ENCODE measurements around the gene KCNIP1. TPM values are rescaled to one million over a fixed set of nuclear protein-coding genes. Genes with fewer than 3 reads are reported as not detected.

Gene KCNIP1
- total and polyA plus RNA-seq, 10 of the 15 experiments (the other 5 are each of a cell fraction or from before 2014, with no cell fraction given), result not detected

GRCh38 chr5:170565072-170565471 lies 61.3 kb downstream of the KCNIP1 start:
- Histone ChIP-seq H3K27ac (ENCODE audit: control insufficient read depth, insufficient read depth) (no peak overlapping the region), H3K79me2 (ENCODE audit: control insufficient read depth, insufficient read depth, low read length) (no peaks in the 10 kb centered on the region), H3K9ac (ENCODE audit: control insufficient read depth, insufficient read depth, low read length) (no peak overlapping the region), H4K20me1 (ENCODE audit: control insufficient read depth, insufficient read depth) (no peaks in the 10 kb centered on the region), H3K4me3 (no peak overlapping the region), H3K9me3 (replicated peaks; ENCODE audit: control insufficient read depth, insufficient read depth, low read length) (no peaks in the 10 kb centered on the region), H2AFZ (ENCODE audit: control insufficient read depth, low read depth, low read length) (no peak overlapping the region), H3K4me2 (ENCODE audit: control insufficient read depth, insufficient read depth) (no peak overlapping the region), H3K4me1 (ENCODE audit: control insufficient read depth, insufficient read depth, low read length) (no peaks in the 10 kb centered on the region), H3K27me3 (replicated peaks in 1 of 2; ENCODE audit: control insufficient read depth in 2 of 2, insufficient read depth in 2 of 2, low read length in 1 of 2) (peaks cover 3 to 5% of the 10 kb centered on the region in 2 experiments; a peak in 3 of 4 replicates), H3K36me3 (ENCODE audit: control insufficient read depth in 2 of 2, insufficient read depth in 2 of 2, low read length in 1 of 2) (no peaks in the 10 kb centered on the region)
- WGBS (ENCODE audit: insufficient coverage, insufficient replicate concordance, low lambda C conversion rate, missing lambda C conversion rate), result 0% methylated on average over 3 of the region's 3 CpGs
- CTCF ChIA-PET, result no interaction called here
- BruUV-seq (replicated peaks), result no TSS peak
- intact Hi-C loops (cut with micrococcal nuclease; ENCODE audit: unreplicated experiment) (no loop called here), in situ Hi-C loops (cut with MboI) (no loop called here)
- DNase-seq (ENCODE audit: low read depth, low spot score) (no peak), FAIRE-seq (no peak), ATAC-seq (no peak)
- TF ChIP-seq EED (IDR thresholded peaks at IDR 0.05; ENCODE audit: low read depth) (no peak), IRF3 (IDR thresholded peaks at IDR 0.05) (no peak), PML (IDR thresholded peaks at IDR 0.05; ENCODE audit: low read length) (no peak), TARDBP (IDR thresholded peaks at IDR 0.05; ENCODE audit: borderline replicate concordance) (no peak), ZSCAN29 (IDR thresholded peaks at IDR 0.05) (no peak), IRF5 (IDR thresholded peaks at IDR 0.05; ENCODE audit: borderline replicate concordance) (no peak), TCF3 (IDR thresholded peaks at IDR 0.05; ENCODE audit: borderline replicate concordance, insufficient read depth, low read depth, low read length) (no peak), CREB1 (IDR thresholded peaks at IDR 0.05; ENCODE audit: low read depth) (no peak), FOXK2 (IDR thresholded peaks at IDR 0.05) (no peak), IRF4 (IDR thresholded peaks at IDR 0.05; ENCODE audit: low read depth, low read length) (no peak), POLR2A (IDR thresholded peaks at IDR 0.05; ENCODE audit: low read depth, low read length) (no peak), NFIC (IDR thresholded peaks at IDR 0.05; ENCODE audit: low read depth, low read length) (no peak), HDAC2 (IDR thresholded peaks at IDR 0.05) (no peak), HDGF (IDR thresholded peaks at IDR 0.05) (no peak), MTA2 (IDR thresholded peaks at IDR 0.05; ENCODE audit: low read depth) (no peak)
- TF ChIP-seq, protein P1, sequence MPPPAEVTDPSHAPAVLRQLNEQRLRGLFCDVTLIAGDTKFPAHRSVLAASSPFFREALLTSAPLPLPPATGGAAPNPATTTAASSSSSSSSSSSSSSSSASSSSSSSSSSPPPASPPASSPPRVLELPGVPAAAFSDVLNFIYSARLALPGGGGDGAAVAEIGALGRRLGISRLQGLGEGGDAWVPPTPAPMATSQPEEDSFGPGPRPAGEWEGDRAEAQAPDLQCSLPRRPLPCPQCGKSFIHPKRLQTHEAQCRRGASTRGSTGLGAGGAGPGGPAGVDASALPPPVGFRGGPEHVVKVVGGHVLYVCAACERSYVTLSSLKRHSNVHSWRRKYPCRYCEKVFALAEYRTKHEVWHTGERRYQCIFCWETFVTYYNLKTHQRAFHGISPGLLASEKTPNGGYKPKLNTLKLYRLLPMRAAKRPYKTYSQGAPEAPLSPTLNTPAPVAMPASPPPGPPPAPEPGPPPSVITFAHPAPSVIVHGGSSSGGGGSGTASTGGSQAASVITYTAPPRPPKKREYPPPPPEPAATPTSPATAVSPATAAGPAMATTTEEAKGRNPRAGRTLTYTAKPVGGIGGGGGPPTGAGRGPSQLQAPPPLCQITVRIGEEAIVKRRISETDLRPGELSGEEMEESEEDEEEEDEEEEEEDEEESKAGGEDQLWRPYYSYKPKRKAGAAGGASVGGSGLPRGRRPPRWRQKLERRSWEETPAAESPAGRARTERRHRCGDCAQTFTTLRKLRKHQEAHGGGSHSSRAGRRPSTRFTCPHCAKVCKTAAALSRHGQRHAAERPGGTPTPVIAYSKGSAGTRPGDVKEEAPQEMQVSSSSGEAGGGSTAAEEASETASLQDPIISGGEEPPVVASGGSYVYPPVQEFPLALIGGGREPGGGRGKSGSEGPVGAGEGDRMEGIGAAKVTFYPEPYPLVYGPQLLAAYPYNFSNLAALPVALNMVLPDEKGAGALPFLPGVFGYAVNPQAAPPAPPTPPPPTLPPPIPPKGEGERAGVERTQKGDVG (CRISPR knock-in tag; IDR thresholded peaks at IDR 0.05), result no peak
- POLR2A ChIA-PET, result no interaction called here
- RAD21 ChIA-PET (ENCODE audit: unreplicated experiment), result no interaction called here
- SMC1A ChIA-PET (ENCODE audit: uncharacterized antibody, unreplicated experiment), result no interaction called here

Data from GM12878 (cell line).